ENCODE results near the gene CASP9.

DNA sequence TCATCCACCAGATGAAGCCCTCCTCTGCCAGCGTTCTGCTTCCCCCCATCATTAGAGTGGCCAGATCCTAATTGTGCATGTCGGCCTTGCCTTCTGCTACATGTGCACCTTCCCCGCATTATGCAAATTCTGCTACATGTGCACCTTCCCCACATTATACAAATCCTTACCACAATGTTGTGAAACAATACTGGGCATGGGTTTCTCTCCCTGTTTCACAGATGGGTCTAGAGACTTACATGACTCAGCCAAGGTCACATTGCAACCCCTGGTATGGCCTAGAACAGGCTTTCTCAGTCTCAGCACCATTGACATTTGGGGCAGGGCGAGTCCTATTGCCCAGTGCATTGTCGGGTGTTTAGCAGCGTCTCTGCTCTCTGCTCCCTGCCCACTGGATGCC, 68.5 kb downstream of the CASP9 start:
- TF ChIP-seq, protein P1, sequence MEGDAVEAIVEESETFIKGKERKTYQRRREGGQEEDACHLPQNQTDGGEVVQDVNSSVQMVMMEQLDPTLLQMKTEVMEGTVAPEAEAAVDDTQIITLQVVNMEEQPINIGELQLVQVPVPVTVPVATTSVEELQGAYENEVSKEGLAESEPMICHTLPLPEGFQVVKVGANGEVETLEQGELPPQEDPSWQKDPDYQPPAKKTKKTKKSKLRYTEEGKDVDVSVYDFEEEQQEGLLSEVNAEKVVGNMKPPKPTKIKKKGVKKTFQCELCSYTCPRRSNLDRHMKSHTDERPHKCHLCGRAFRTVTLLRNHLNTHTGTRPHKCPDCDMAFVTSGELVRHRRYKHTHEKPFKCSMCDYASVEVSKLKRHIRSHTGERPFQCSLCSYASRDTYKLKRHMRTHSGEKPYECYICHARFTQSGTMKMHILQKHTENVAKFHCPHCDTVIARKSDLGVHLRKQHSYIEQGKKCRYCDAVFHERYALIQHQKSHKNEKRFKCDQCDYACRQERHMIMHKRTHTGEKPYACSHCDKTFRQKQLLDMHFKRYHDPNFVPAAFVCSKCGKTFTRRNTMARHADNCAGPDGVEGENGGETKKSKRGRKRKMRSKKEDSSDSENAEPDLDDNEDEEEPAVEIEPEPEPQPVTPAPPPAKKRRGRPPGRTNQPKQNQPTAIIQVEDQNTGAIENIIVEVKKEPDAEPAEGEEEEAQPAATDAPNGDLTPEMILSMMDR (IDR thresholded peaks at IDR 0.05): no peak
- TF ChIP-seq POLR2A (IDR thresholded peaks at IDR 0.05): no peak
